Measurements from ENCODE around the gene USH1C. TPM values are rescaled to one million over a fixed set of nuclear protein-coding genes. Genes with fewer than 3 reads are reported as not detected.

USH1C gene
- total RNA-seq, 1 donor from 2014 or later: not detected

- ATAC-seq (no peak), DNase-seq (no peak)
These were observed 95.1 kb downstream of the USH1C start for GRCh38 chr11:17449158-17449557.

DNA sequence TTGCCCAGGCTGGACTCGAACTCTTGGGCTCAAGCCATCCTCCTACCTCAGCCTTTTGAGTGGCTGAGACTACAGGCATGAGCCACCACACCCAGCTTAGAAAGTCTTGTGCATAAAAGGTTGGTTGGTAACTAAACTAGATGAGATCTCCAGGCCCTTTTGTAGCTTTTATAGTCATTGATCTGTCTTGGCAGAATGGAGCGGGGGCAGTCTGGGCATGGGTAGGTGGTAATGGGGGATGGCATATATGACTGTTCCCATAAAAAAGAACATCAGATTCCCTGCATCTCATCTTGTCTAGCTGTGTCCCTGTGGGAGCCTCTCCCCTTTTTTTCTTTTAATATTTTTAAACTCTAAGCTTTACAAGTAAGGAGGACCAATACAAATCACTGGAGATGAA lies 97.7 kb downstream of the USH1C start:
- no peak for TF ChIP-seq CTCF (IDR thresholded peaks at IDR 0.05)
- Histone ChIP-seq H3K9me3 (no peaks in the 10 kb centered on the region), H3K27me3 (no peaks in the 10 kb centered on the region), H3K36me3 (no peaks in the 10 kb centered on the region), H3K4me1 (no peaks in the 10 kb centered on the region), H3K27ac (no peak overlapping the region), H3K4me3 (no peak overlapping the region)
- intact Hi-C loops (cut with DNase I): no loop called here
- ATAC-seq: no peak
- no peak for DNase-seq

More at GRCh38 chr11:17449158-17449557, 95.1 kb downstream of the USH1C start:
- Histone ChIP-seq H3K27ac (no peak overlapping the region), H3K9me3 (no peaks in the 10 kb centered on the region), H3K36me3 (no peaks in the 10 kb centered on the region), H3K4me1 (no peaks in the 10 kb centered on the region), H3K27me3 (no peaks in the 10 kb centered on the region), H3K4me3 (no peak overlapping the region)
- no peak for TF ChIP-seq CTCF (IDR thresholded peaks at IDR 0.05)
- intact Hi-C loops (cut with DNase I): no loop called here

- ATAC-seq (no peak), DNase-seq (no peak)
- Histone ChIP-seq H3K27me3 (no peaks in the 10 kb centered on the region), H3K36me3 (no peaks in the 10 kb centered on the region), H3K9me3 (no peaks in the 10 kb centered on the region), H3K27ac (no peak overlapping the region), H3K4me1 (no peaks in the 10 kb centered on the region), H3K4me3 (no peak overlapping the region)
- TF ChIP-seq CTCF (IDR thresholded peaks at IDR 0.05): no peak
- intact Hi-C loops (cut with DNase I): no loop called here
These were observed 98.9 kb downstream of the USH1C start for GRCh38 chr11:17445240-17445795.

DNA sequence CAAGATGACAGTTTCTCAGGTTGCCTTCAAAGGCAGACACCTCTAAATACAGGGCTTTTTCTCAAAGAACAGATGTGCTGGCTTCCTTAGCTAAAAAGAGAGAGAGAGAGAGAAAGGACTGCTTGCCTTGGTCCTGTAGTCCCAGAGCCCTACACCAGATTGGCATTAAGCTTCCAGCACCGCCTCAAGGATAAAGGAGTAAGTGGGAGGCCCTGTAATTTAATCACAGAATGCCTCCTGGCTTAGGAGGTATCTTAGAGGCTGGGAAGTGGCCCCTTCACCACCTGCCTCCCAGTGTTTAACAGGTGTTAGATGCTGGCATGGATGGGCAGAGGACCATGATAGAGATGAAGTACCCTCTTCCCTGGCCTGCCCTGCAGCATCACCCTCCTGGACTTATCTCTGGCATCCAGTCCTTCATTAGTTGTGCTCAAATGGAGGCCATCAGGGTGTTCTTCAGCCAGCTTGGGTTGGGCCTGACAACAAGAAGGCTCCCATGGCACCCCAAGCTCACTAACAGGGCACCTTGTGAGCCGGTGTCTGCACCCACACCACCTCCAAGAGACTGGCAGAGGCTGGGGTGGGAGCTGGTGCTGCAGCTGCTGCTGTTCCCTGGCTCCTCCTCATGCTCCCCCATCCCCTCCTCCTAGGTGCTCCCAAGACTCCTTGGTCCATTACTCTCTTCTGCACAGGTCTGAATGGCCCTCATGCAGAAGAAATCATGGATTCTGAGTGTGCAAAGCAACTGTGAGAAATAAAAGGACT lies 100.1 kb downstream of the USH1C start:
- Histone ChIP-seq H3K4me3 (no peak overlapping the region), H3K4me1 (no peaks in the 10 kb centered on the region), H3K27me3 (no peaks in the 10 kb centered on the region), H3K27ac (no peak overlapping the region), H3K9me3 (no peaks in the 10 kb centered on the region), H3K36me3 (no peaks in the 10 kb centered on the region)
- TF ChIP-seq CTCF (IDR thresholded peaks at IDR 0.05): no peak
- intact Hi-C loops (cut with DNase I): no loop called here
- ATAC-seq (no peak), DNase-seq (no peak)

Other genes starting within 250 kb of the USH1C start
- 5.6 TPM for gene NCR3LG1, start 192.6 kb downstream of the USH1C start, total RNA-seq
- gene KCNJ11, start 155.8 kb downstream of the USH1C start, total RNA-seq: 6.3 TPM
- gene ABCC8, start 67.6 kb downstream of the USH1C start, total RNA-seq: 4.7 TPM
- gene OTOG, start 2.8 kb upstream of the USH1C start, total RNA-seq: not detected
- not detected for gene MYOD1, start 175.2 kb upstream of the USH1C start, total RNA-seq
- not detected for gene KCNC1, start 190.4 kb upstream of the USH1C start, total RNA-seq